PC-9 (cell line): Measurements from ENCODE around the gene MOB3A. TPM values are rescaled to one million over a fixed set of nuclear protein-coding genes. Genes with fewer than 3 reads are reported as not detected.
"Not testable (repeated sequence)": the region's sequence is repeated elsewhere in the genome, so short reads cannot be mapped to it uniquely, and the experiment has no call there.

Experiments used
- BruUV-seq: library from RNA; stranded (reverse); fragments of 400-500 nt; replicated peaks from 2 replicates; lab custom pipeline; 2021; lab: Mats Ljungman, UMichigan
- CTCF ChIA-PET: fragments of 300-600 bp; sonication (Branson Sonifier 250); formaldehyde crosslinking; loops from one replicate; lab custom pipeline; 2022; ENCODE audit warnings: antibody characterized with exemption; lab: Charles Lee
- POLR2A ChIA-PET: fragments of 300-600 bp; sonication (Branson Sonifier 250); formaldehyde crosslinking; loops from one replicate; lab custom pipeline; 2022; ENCODE audit warnings: antibody characterized with exemption; ENCODE audit not compliant: unreplicated experiment; lab: Charles Lee
- DNase-seq, 2 experiments: peaks; one replicate each; pipeline versions ENCODE4 v3.0.0 to v3.0.0-alpha.2; 2015 to 2022; ENCODE audit warnings: mixed read lengths in 1 of 2
- H2AFZ ChIP-seq: fragments of 200-600 bp; sonication (generic); 2 replicates; pipeline ENCODE4 v1.8.1; 2017; ENCODE audit warnings: antibody characterized with exemption
- H3F3A ChIP-seq: fragments of 200-600 bp; sonication (generic); 2 replicates; pipeline ENCODE4 v1.8.1; 2017; ENCODE audit warnings: antibody characterized with exemption, mild to moderate bottlenecking, low read depth; ENCODE audit not compliant: insufficient read depth
- H3K27ac ChIP-seq: fragments of 200-600 bp; sonication (generic); 2 replicates; pipeline ENCODE4 v1.6.1; 2016; ENCODE audit warnings: mixed run types
- H3K27me3 ChIP-seq: fragments of 200-600 bp; sonication (generic); 2 replicates; pipeline ENCODE4 v1.6.1; 2016; ENCODE audit warnings: low read depth, mixed run types; ENCODE audit not compliant: insufficient read depth
- H3K36me3 ChIP-seq: fragments of 200-600 bp; sonication (generic); 2 replicates; pipeline ENCODE4 v1.6.1; 2016; ENCODE audit warnings: low read depth, mixed run types
- H3K4me1 ChIP-seq: fragments of 200-600 bp; sonication (generic); replicated peaks from 2 replicates; pipeline ENCODE4 v1.6.1; 2016; ENCODE audit warnings: mixed run types; ENCODE audit not compliant: insufficient read depth
- H3K4me2 ChIP-seq: fragments of 200-600 bp; sonication (generic); 2 replicates; pipeline ENCODE4 v1.6.1; 2017; ENCODE audit warnings: mixed run types
- H3K4me3 ChIP-seq: fragments of 200-600 bp; sonication (generic); 2 replicates; pipeline ENCODE4 v1.6.1; 2016; ENCODE audit warnings: mixed run types
- H3K79me2 ChIP-seq: fragments of 200-600 bp; sonication (generic); 2 replicates; pipeline ENCODE4 v1.6.1; 2017; ENCODE audit warnings: low read depth, mixed run types
- H3K9me2 ChIP-seq: fragments of 200-600 bp; sonication (generic); 2 replicates; pipeline ENCODE4 v1.8.1; 2017; ENCODE audit warnings: mild to moderate bottlenecking; ENCODE audit not compliant: insufficient read depth
- H3K9me3 ChIP-seq: fragments of 200-600 bp; sonication (generic); 2 replicates; pipeline ENCODE4 v1.8.1; 2016; ENCODE audit warnings: low read depth; ENCODE audit not compliant: insufficient read depth
- H4K20me1 ChIP-seq: fragments of 200-600 bp; sonication (generic); 2 replicates; pipeline ENCODE4 v1.8.1; 2017; ENCODE audit not compliant: insufficient read depth
- CTCF ChIP-seq: fragments of 200-600 bp; sonication (generic); conservative IDR thresholded peaks from 2 replicates; pipeline ENCODE4 v1.6.1; 2017; ENCODE audit warnings: mixed run types, antibody characterized with exemption, mild to moderate bottlenecking, moderate library complexity
- EZH2 ChIP-seq: fragments of 200-600 bp; sonication (generic); IDR thresholded peaks from 2 replicates; pipeline ENCODE4 v1.8.0; 2017; ENCODE audit warnings: antibody characterized with exemption, low read depth
- intact Hi-C: fragments of 100-400 bp; cut with micrococcal nuclease; formaldehyde crosslinking; loops from one replicate; pipeline ENCODE4 v1.10.0; 2022; ENCODE audit not compliant: unreplicated experiment
- total RNA-seq: library from RNA; stranded (reverse); gene quantifications from 2 replicates; pipeline ENCODE4 v1.2.3, GENCODE V29; 2021

MOB3A gene
- total RNA-seq, 1 experiment from 2014 or later, result 28.9 TPM

DNA sequence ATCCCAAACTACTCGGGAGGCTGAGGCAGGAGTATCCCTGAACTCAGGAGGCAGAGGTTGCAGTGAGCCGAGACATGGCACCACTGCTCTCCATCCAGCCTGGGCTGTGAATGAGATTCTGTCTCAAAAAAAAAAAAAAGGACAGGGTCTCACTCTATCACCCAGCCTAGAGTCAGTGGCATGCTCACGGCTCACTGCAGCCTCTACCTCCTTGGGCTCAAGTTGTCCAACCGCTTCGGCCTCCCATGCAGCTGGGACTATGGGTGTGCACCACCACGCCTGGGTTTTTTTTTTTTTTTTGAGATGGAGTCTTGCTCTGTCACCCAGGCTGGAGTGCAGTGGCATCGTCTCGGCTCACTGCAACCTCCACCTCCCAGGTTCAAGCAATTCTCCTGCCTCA, 59.7 kb downstream of the MOB3A start:
- intact Hi-C loops, result no loop called here
- H3K4me3 ChIP-seq, result no peak overlapping the region
- no peaks in the 10 kb centered on the region for H3K9me3 ChIP-seq
- TF ChIP-seq EZH2 (no peak), CTCF (no peak)
- H3K27me3 ChIP-seq, result no peaks in the 10 kb centered on the region
- H3K4me2 ChIP-seq, result no peak overlapping the region
- no peak for DNase-seq
- H3K9me2 ChIP-seq, result no peaks in the 10 kb centered on the region
- H3K27ac ChIP-seq, result no peak overlapping the region
- BruUV-seq, result no TSS peak
- H3K36me3 ChIP-seq, result no peaks in the 10 kb centered on the region
- POLR2A ChIA-PET, result no interaction called here
- no peak overlapping the region for H2AFZ ChIP-seq
- peaks cover 18% of the 10 kb centered on the region; the same call in 1 of the 2 replicates for H3F3A ChIP-seq
- peaks cover 18% of the 10 kb centered on the region for H3K4me1 ChIP-seq
- CTCF ChIA-PET, result interaction anchor here (0.6 kb wide), 1 partner anchor 25 kb away, joined by 4 read pairs; no protein-coding TSS in a partner anchor
- no peaks in the 10 kb centered on the region for H4K20me1 ChIP-seq
- H3K79me2 ChIP-seq, result no peaks in the 10 kb centered on the region

DNA sequence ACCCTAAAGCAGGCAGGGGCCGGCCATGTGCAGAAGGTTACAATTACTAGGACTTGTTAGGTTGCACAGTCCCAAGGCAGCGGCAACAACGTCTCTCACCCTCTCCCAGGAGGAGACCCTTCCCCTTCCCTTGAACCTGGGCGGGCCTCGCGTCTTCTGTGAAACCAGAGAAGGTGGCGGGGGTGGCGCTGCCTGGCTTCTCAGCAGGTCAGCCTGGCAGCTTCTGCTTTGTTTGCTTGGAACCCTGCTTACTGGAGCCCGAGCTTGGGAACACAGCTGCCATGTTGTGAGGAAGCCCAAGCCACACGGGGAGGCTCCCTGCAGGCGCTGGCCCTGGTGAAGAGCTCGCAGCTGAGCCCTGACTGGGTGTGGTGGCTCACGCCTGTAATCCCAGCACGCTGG, 60.5 kb downstream of the MOB3A start:
- Histone ChIP-seq H3K4me3 (peak overlapping the region; percentile 56; the same call in 1 of the 2 replicates), H3F3A (peaks cover 19% of the 10 kb centered on the region; the same call in 1 of the 2 replicates), H3K27me3 (no peaks in the 10 kb centered on the region), H3K36me3 (no peaks in the 10 kb centered on the region), H2AFZ (no peak overlapping the region), H3K4me1 (peaks cover 19% of the 10 kb centered on the region), H3K4me2 (peak overlapping the region; percentile 68), H3K27ac (peak overlapping the region; percentile 42), H3K9me3 (no peaks in the 10 kb centered on the region), H4K20me1 (no peaks in the 10 kb centered on the region), H3K9me2 (no peaks in the 10 kb centered on the region), H3K79me2 (no peaks in the 10 kb centered on the region)
- no TSS peak for BruUV-seq
- POLR2A ChIA-PET, result no interaction called here
- CTCF ChIA-PET, result no interaction called here
- TF ChIP-seq CTCF (no peak), EZH2 (no peak)
- intact Hi-C loops, result no loop called here
- DNase-seq, result no peak

DNA sequence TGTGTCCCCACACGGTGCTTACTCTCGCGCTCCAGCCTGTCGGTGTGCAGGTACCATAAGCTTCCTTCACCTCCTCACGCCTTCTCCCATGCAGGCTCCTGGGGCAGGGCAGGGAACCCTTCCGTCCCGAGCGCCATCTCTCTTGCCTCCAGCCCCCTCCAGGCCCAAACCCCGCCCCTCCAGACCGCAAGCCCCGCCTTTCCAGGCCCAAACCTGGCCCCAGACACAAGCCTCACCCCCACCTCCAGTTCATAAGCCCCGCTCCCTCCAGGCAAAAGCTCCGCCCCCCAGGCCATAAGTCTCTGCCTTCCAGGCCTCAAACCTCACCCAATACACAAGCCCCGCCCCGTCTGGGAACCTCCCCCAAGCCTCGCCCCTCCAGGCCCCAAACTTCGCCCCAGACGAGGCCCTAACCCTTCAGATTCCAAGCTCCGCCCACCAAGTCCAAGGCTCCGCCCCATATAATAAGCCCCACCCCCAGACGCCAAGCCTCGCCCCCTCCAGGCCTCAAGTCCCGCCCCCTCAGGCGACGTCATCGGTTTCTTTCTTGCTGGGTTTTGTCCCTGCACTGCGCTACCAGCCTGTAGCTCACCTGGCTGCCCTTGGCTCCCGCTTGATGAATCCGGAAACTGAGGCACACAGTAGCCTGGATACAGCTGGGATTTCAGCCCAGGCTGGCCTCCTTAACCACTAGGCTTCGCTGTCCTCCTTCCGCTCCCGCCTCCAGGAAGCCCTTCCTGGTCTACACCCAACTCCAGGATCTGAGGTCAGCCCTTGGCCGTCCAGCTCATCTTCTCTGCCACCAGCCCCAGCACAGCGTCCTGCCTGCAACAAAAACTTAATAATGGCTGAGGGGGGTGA, 61.2 kb downstream of the MOB3A start:
- TF ChIP-seq CTCF (peak; percentile 25; the same call in 1 of the 2 replicates), EZH2 (no peak)
- Histone ChIP-seq H3K4me3 (peak overlapping the region; percentile 56; the same call in 1 of the 2 replicates), H3K36me3 (no peaks in the 10 kb centered on the region), H3K9me2 (no peaks in the 10 kb centered on the region), H3K79me2 (no peaks in the 10 kb centered on the region), H3K4me1 (peaks cover 19% of the 10 kb centered on the region), H3K4me2 (peak overlapping the region; percentile 68), H3K9me3 (no peaks in the 10 kb centered on the region), H3F3A (peaks cover 19% of the 10 kb centered on the region; the same call in 1 of the 2 replicates), H3K27me3 (no peaks in the 10 kb centered on the region), H2AFZ (peak overlapping the region; percentile 69), H4K20me1 (no peaks in the 10 kb centered on the region), H3K27ac (peak overlapping the region; percentile 42)
- CTCF ChIA-PET, result no interaction called here
- POLR2A ChIA-PET, result no interaction called here
- peak; percentile 32 to 82 for DNase-seq
- intact Hi-C loops, result no loop called here
- BruUV-seq, result no TSS peak

DNA sequence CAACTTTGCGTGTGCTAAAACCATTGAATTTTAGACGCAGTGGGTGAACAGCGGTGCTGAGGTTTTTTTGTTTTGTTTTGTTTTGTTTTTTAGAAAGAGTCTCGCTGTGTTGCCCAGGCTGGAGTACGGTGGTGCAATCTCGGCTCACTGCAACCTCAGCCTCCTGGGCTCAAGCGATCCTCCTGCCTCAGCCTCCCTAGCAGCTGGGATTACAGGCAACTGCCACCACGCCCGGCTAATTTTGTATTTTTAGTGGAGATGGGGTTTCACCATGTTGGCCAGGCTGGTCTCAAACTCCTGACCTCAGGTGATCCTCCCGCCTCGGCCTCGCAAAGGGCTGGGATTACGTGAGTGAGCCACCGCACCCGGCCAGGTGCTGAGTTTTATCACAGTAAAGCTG, 61.9 kb downstream of the MOB3A start:
- DNase-seq, CTCF ChIA-PET, H3K79me2 ChIP-seq, H3K9me3 ChIP-seq, intact Hi-C loops, BruUV-seq, H4K20me1 ChIP-seq, H3K36me3 ChIP-seq, H3K9me2 ChIP-seq, POLR2A ChIA-PET, H3K27me3 ChIP-seq: not testable (repeated sequence)
- H3F3A ChIP-seq, result peaks cover 22% of the 10 kb centered on the region; the same call in 1 of the 2 replicates
- H3K27ac ChIP-seq, result peak overlapping the region; percentile 19; the same call in 1 of the 2 replicates
- peak overlapping the region; percentile 68 for H3K4me2 ChIP-seq
- peaks cover 19% of the 10 kb centered on the region for H3K4me1 ChIP-seq
- peak overlapping the region; percentile 69 for H2AFZ ChIP-seq
- peak overlapping the region; percentile 56; the same call in 1 of the 2 replicates for H3K4me3 ChIP-seq
